Measurements from ENCODE around the gene CPLANE2.
A peak's percentile ranks its signal among the peaks of the same experiment; 100 is the strongest.
"Not testable (repeated sequence)": the region's sequence is repeated elsewhere in the genome, so short reads cannot be mapped to it uniquely, and the experiment has no call there.

The CPLANE2 gene

GRCh38 chr1:16236511-16237342, at the start of gene CPLANE2:
Gene CPLANE2 (minus strand): TSS chr1:16237183. CDS start chr1:16236742, 441 bp downstream.
- peak; percentile 90 for DNase-seq

GRCh38 chr1:16286122-16286521, 49.1 kb upstream of the CPLANE2 start:
- no peak for DNase-seq

GRCh38 chr1:16281765-16282164, 44.8 kb upstream of the CPLANE2 start:
- DNase-seq, result no peak

DNA sequence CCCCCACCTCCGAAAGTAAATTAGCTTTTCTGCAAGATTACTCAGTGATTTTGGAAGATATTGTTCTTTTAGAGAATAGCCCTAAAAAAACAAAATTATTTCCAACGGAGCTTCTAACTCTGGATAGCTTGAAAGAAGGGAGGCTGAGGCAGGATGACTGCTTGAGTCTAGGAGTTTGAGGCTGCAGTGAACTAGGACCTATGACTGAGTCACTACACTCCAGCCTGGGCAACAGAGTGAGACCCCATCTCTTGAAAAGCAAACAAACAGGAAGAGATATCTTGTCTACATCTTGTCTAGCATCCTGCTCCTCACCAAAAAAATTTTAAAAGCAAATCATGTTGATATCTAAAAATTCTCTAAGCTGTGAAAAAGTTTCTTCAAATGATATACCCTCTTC, 42.2 kb upstream of the CPLANE2 start:
- no peak for DNase-seq

GRCh38 chr1:16276302-16277030, 39.5 kb upstream of the CPLANE2 start:
- DNase-seq, result no peak

DNA sequence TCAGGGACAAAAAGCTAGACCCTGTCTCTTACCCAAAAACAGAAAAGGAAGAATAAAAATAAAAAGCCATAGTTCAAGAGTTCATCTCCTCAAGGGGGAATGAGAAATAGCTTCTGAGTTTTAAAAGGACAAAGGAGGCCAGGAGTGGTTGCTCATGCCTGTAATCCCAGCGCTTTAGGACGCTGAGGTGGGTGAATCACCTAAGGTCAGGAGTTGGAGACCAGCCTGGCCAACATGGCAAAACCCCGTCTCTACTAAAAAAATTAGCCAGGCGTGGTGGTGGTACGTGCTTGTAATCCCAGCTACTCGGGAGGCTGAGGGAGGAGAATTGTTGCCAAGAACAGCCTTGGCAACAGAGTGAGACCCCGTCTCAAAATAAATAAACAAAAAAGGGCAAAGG, 38.6 kb upstream of the CPLANE2 start:
- no peak for DNase-seq

GRCh38 chr1:16267690-16268180, 30.8 kb upstream of the CPLANE2 start:
- DNase-seq, result no peak

- no peak for DNase-seq
Observed at GRCh38 chr1:16266411-16267118, 29.6 kb upstream of the CPLANE2 start.

DNA sequence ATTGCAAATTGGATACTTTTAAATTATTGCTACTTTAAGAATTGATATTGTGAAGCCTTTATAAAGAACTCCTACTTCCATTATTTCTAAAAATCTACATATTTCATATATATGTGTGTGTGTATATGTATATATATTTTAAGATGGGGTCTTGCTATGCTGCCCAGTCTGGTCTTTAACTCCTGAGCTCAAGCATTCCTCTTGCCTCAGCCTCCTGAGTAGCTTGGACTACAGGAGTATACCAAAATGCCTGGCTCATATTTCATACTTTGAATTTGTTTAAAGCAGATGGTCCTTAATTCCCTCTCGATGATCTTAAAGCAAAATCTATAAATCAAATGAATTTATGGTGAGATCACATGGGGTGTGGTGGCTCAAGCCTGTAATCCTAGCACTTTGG, 25.1 kb upstream of the CPLANE2 start:
- no peak for DNase-seq

DNA sequence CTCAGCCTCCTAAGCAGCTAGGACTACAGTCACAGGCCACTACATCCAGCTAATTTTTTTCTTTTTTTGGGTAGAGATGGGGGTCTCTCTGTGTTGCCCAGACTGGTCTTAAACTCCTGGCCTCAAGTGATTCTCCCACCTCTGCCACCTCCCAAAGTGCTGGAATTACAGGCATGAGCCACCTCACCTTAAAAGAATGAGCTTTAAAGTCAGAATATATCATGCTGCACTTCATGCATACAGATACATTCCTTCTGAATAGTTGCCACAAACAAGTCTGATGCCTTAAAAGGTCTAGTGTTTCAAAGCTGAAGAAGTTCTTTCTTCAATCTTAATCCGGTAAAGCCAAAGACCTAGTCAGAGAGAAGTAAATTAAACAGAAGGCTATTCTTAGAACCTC, 23.8 kb upstream of the CPLANE2 start:
- no peak for DNase-seq

- DNase-seq, result no peak
Observed at GRCh38 chr1:16258591-16259135, 21.7 kb upstream of the CPLANE2 start.

GRCh38 chr1:16257968-16258367, 21.0 kb upstream of the CPLANE2 start:
- DNase-seq, result no peak

- DNase-seq, result not testable (repeated sequence)
Observed at GRCh38 chr1:16257556-16257955, 20.6 kb upstream of the CPLANE2 start.

GRCh38 chr1:16256478-16256877, 19.5 kb upstream of the CPLANE2 start:
- DNase-seq, result no peak

DNA sequence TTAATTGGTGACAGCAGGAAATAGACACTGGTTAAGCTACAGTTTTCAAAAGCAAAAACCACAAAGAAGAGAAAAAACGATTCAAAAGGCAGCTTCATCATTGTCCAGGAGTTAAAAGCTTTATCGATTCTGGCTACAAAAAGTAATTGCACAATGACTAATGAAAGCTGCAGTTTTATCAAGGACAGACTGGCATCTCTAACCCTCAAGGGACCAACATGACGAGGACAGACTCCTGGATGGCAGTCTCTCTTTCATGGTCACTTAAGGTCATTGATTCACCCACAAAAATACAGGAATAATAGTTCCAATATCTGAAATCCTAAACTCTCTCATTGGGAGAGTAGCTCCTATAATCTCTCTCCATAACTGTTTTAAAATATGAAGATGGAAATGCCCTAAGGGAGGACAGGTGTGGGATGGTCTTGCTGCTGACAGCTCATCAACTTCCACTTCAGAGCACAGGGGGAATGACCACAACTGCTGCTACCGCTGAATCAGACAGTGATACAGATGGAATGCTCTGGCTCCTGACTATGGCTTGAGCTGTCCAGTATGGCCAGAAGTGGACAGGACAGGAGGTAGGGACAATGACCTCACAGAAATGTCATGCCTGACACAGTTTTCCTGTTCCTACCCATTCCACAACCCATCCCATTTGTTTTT, 17.4 kb upstream of the CPLANE2 start:
- no peak for DNase-seq

DNA sequence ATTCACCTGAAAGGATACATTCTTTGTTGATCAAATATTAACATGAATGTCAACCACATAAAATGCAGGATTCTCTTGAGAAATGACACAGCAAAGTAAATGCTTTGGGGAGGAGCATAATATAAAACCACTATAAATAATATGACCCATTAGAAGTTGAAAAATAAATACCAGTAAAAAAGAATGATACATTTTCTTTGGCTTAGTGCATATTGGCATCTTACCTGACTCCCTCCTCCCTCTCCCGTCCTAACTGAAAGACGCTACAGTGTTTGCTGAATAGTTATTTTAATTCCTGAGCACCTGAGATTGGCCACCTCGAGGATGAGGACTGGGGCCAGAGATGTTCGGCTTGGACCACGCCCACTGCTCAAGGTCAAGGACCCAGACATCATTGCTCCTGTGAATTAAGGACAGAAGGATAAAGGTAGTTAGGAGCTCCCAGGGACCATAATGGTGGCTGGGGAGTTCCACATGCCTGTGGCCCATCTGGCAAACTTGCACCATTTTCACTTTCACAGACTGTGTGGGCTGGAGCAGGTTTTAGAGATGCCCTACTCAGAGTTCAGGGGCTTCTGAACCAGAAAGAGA, 16.4 kb upstream of the CPLANE2 start:
- no peak for DNase-seq

DNA sequence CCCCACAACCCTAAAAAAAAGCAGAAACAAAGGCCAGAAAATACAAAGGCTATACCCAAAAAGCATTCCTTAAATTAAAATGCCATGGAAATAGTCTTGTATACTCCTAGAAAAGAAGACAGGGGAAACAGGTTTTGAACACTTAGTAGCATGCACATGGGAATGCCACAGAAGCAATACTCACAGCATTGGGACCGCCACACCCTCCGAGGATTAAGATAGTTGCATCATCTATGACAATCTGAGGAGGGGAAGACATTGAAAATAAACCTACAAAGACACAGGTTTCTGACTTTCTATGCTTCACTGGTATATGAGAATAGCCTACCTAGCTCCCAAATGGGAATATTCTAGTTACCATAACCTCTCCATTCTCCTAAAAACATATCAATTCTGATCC, 15.9 kb upstream of the CPLANE2 start:
- no peak for DNase-seq

GRCh38 chr1:16251381-16251780, 14.4 kb upstream of the CPLANE2 start:
- DNase-seq, result no peak

- DNase-seq, result no peak
Observed at GRCh38 chr1:16250524-16251251, 13.7 kb upstream of the CPLANE2 start.

GRCh38 chr1:16249596-16250241, 12.7 kb upstream of the CPLANE2 start:
- no peak for DNase-seq

Data from GDM1 (cell line).